H9 (cell line): Measurements from ENCODE around the gene HIPK3. TPM values are rescaled to one million over a fixed set of nuclear protein-coding genes. Genes with fewer than 3 reads are reported as not detected.

Experiments used
- DNase-seq: peaks from one replicate; pipeline ENCODE4 v3.0.0-alpha.2; 2017
- H2AFZ ChIP-seq: one replicate; pipeline ENCODE4 v1.6.1; 2013; ENCODE audit warnings: mild to moderate bottlenecking, low read length, control low read depth, moderate library complexity
- H2AK5ac ChIP-seq: 2 replicates; pipeline ENCODE4 v1.6.1; 2013; ENCODE audit warnings: low read length, control low read depth, mixed read lengths; ENCODE audit not compliant: insufficient read length
- H2BK120ac ChIP-seq: one replicate; pipeline ENCODE4 v1.6.1; 2013; ENCODE audit warnings: low read depth, mild to moderate bottlenecking, low read length, control low read depth, inconsistent platforms; ENCODE audit not compliant: poor library complexity, severe bottlenecking
- H2BK12ac ChIP-seq: 2 replicates; pipeline ENCODE4 v1.6.1; 2013; ENCODE audit warnings: low read length, control low read depth, mixed read lengths, low read depth; ENCODE audit not compliant: insufficient read length
- H2BK15ac ChIP-seq: 2 replicates; pipeline ENCODE4 v1.6.1; 2013; ENCODE audit warnings: low read depth, low read length, control low read depth
- H2BK20ac ChIP-seq: one replicate; pipeline ENCODE4 v1.6.1; 2013; ENCODE audit warnings: low read depth, mild to moderate bottlenecking, low read length, control low read depth, inconsistent platforms; ENCODE audit not compliant: poor library complexity, severe bottlenecking
- H2BK5ac ChIP-seq: 2 replicates; pipeline ENCODE4 v1.6.1; 2013; ENCODE audit warnings: low read length, control low read depth, mixed read lengths; ENCODE audit not compliant: insufficient read length
- H3K14ac ChIP-seq: 2 replicates; pipeline ENCODE4 v1.6.1; 2013; ENCODE audit warnings: low read length, control low read depth; ENCODE audit not compliant: insufficient read depth
- H3K18ac ChIP-seq: 2 replicates; pipeline ENCODE4 v1.6.1; 2013; ENCODE audit warnings: low read depth, mild to moderate bottlenecking, mixed read lengths, low read length, control low read depth; ENCODE audit not compliant: insufficient read length
- H3K23ac ChIP-seq: 2 replicates; pipeline ENCODE4 v1.6.1; 2013; ENCODE audit warnings: low read length, control low read depth, mixed read lengths, low read depth; ENCODE audit not compliant: insufficient read length
- H3K23me2 ChIP-seq: 2 replicates; pipeline ENCODE4 v1.6.1; 2013; ENCODE audit warnings: low read depth, mild to moderate bottlenecking, mixed read lengths, low read length, control low read depth; ENCODE audit not compliant: insufficient read length, poor library complexity, severe bottlenecking
- H3K27ac ChIP-seq: 2 replicates; pipeline ENCODE4 v1.5.1; 2013; ENCODE audit warnings: low read length, control low read depth, mixed read lengths, low read depth; ENCODE audit not compliant: insufficient read length
- H3K27me3 ChIP-seq: 2 replicates; pipeline ENCODE4 v1.6.1; 2013; ENCODE audit warnings: low read length, control low read depth, inconsistent platforms; ENCODE audit not compliant: insufficient read depth
- H3K4ac ChIP-seq: 2 replicates; pipeline ENCODE4 v1.6.1; 2013; ENCODE audit warnings: low read depth, mild to moderate bottlenecking, control low read depth, inconsistent platforms, low read length, moderate library complexity
- H3K4me1 ChIP-seq: 2 replicates; pipeline ENCODE4 v1.6.1; 2013; ENCODE audit warnings: low read length, control low read depth, inconsistent platforms; ENCODE audit not compliant: insufficient read depth
- H3K4me2 ChIP-seq: 2 replicates; pipeline ENCODE4 v1.6.1; 2013; ENCODE audit warnings: low read length, control low read depth, mixed read lengths; ENCODE audit not compliant: insufficient read length, insufficient read depth
- H3K56ac ChIP-seq: 2 replicates; pipeline ENCODE4 v1.6.1; 2013; ENCODE audit warnings: low read depth, mild to moderate bottlenecking, mixed read lengths, low read length, control low read depth; ENCODE audit not compliant: insufficient read length
- H3K79me1 ChIP-seq: 2 replicates; pipeline ENCODE4 v1.6.1; 2013; ENCODE audit warnings: low read depth, mild to moderate bottlenecking, moderate library complexity, low read length, control low read depth, inconsistent platforms; ENCODE audit not compliant: insufficient read depth, poor library complexity, severe bottlenecking
- H3K79me2 ChIP-seq: 2 replicates; pipeline ENCODE4 v1.6.1; 2013; ENCODE audit warnings: low read length, control low read depth, inconsistent platforms; ENCODE audit not compliant: insufficient read depth
- H3K9ac ChIP-seq: 2 replicates; pipeline ENCODE4 v1.6.1; 2013; ENCODE audit warnings: low read length, control low read depth, mixed read lengths; ENCODE audit not compliant: insufficient read length; ENCODE audit errors: extremely low read depth
- H3K9me3 ChIP-seq: one replicate; pipeline ENCODE4 v1.6.1; 2013; ENCODE audit warnings: low read depth, low read length, inconsistent platforms; ENCODE audit not compliant: control insufficient read depth
- H3T11ph ChIP-seq: one replicate; pipeline ENCODE4 v1.6.1; 2013; ENCODE audit warnings: mild to moderate bottlenecking, low read length, control low read depth, inconsistent platforms
- H4K20me1 ChIP-seq: one replicate; pipeline ENCODE4 v1.6.1; 2013; ENCODE audit not compliant: control insufficient read depth, insufficient read length, insufficient read depth
- H4K5ac ChIP-seq: 2 replicates; pipeline ENCODE4 v1.6.1; 2013; ENCODE audit warnings: low read depth, mild to moderate bottlenecking, mixed read lengths, low read length, control low read depth; ENCODE audit not compliant: insufficient read length
- H4K8ac ChIP-seq: replicated peaks from 2 replicates; pipeline ENCODE4 v1.6.1; 2013; ENCODE audit warnings: low read length, control low read depth, mixed read lengths, low read depth; ENCODE audit not compliant: insufficient read length
- H4K91ac ChIP-seq: 2 replicates; pipeline ENCODE4 v1.6.1; 2013; ENCODE audit warnings: low read depth, mild to moderate bottlenecking, moderate library complexity, mixed read lengths, low read length, control low read depth; ENCODE audit not compliant: insufficient read length
- H3K27ac Mint-ChIP-seq, 3 experiments: 2 replicates in 2 of 3; 3 replicates in 1 of 3; pipeline ENCODE4 v1.8.0; 2020 to 2021; ENCODE audit warnings: mixed read lengths in 3 of 3, mild to moderate bottlenecking in 1 of 3, moderate library complexity in 1 of 3
- H3K27me3 Mint-ChIP-seq: 2 replicates; pipeline ENCODE4 v1.8.0; 2021; ENCODE audit warnings: low read depth, mild to moderate bottlenecking, moderate library complexity, mixed read lengths
- H3K36me3 Mint-ChIP-seq, 3 experiments: 2 replicates in 2 of 3; 3 replicates in 1 of 3; pipeline ENCODE4 v1.8.0; 2020 to 2021; ENCODE audit warnings: low read depth in 3 of 3, mixed read lengths in 3 of 3; ENCODE audit not compliant: insufficient read depth in 1 of 3
- H3K4me1 Mint-ChIP-seq, 2 experiments: 2 replicates each; pipeline ENCODE4 v1.8.0; 2020; ENCODE audit warnings: mixed read lengths in 2 of 2
- H3K4me3 Mint-ChIP-seq, 2 experiments: 2 replicates in 1 of 2; 3 replicates in 1 of 2; pipeline ENCODE4 v1.8.0; 2020 to 2021; ENCODE audit warnings: mild to moderate bottlenecking in 2 of 2, mixed read lengths in 2 of 2, moderate library complexity in 1 of 2
- H3K9me3 Mint-ChIP-seq, 2 experiments: 2 replicates in 1 of 2; 3 replicates in 1 of 2; pipeline ENCODE4 v1.8.0; 2020; ENCODE audit warnings: mild to moderate bottlenecking in 2 of 2, mixed read lengths in 2 of 2, moderate library complexity in 1 of 2
- WGBS: extraction: QIAGEN DNeasy Blood & Tissue Kit; methylation state at CpG from one replicate; pipeline ENCODE4 v1.1.7; 2013; ENCODE audit warnings: missing lambda C conversion rate, low lambda C conversion rate, mixed read lengths; ENCODE audit not compliant: insufficient read length; ENCODE audit errors: extremely low coverage; 5-methylcytosine and 5-hydroxymethylcytosine counted together
- total RNA-seq: library from RNA; stranded (reverse); gene quantifications from 2 replicates; pipeline ENCODE4 v1.2.1, GENCODE V29; 2021
- TF ChIP-seq, protein P1 (sequence below): fragments of 200-600 bp; sonication (generic); conservative IDR thresholded peaks from 3 replicates; pipeline ENCODE4 v1.8.0; 2021; ENCODE audit warnings: antibody characterized with exemption, mild to moderate bottlenecking

The HIPK3 gene
- total RNA-seq, 1 experiment from 2014 or later: 23.4 TPM

DNA sequence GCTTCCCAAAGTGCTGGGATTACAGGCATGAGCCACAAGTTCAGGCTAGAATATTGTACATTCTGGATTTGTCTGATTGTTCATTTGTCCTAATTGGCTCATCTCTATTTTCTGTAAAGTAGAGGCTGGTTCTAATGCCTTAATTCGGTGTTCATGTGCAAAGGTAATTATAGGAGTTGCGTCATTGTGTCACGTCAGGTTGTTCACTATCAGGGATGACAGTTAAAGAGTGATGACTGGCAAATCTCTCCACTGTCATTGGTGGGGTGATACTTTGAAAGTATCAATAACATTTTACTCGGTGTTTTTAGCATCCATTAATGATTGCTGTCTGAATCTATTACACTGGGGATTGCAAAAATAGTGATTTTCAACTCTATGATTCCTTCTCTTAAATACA lies 103.5 kb downstream of the HIPK3 start:
- no peak overlapping the region for H2BK20ac ChIP-seq
- H3K18ac ChIP-seq: no peak overlapping the region
- no peak overlapping the region for H3K27ac ChIP-seq
- H3K4me2 ChIP-seq: no peak overlapping the region
- no peaks in the 10 kb centered on the region for H3K9me3 ChIP-seq
- no peak overlapping the region for H2BK5ac ChIP-seq
- no peaks in the 10 kb centered on the region for H3K79me2 ChIP-seq
- no peak overlapping the region for H2AFZ ChIP-seq
- no CpG with 5 or more reads among the region's 4 CpGs for WGBS
- H4K91ac ChIP-seq: no peak overlapping the region
- no peaks in the 10 kb centered on the region for H3K4me1 ChIP-seq
- H4K20me1 ChIP-seq: no peaks in the 10 kb centered on the region
- no peak overlapping the region for H3K14ac ChIP-seq
- H3K27me3 Mint-ChIP-seq: no peaks in the 10 kb centered on the region
- no peak overlapping the region for H2BK120ac ChIP-seq
- TF ChIP-seq, protein P1, sequence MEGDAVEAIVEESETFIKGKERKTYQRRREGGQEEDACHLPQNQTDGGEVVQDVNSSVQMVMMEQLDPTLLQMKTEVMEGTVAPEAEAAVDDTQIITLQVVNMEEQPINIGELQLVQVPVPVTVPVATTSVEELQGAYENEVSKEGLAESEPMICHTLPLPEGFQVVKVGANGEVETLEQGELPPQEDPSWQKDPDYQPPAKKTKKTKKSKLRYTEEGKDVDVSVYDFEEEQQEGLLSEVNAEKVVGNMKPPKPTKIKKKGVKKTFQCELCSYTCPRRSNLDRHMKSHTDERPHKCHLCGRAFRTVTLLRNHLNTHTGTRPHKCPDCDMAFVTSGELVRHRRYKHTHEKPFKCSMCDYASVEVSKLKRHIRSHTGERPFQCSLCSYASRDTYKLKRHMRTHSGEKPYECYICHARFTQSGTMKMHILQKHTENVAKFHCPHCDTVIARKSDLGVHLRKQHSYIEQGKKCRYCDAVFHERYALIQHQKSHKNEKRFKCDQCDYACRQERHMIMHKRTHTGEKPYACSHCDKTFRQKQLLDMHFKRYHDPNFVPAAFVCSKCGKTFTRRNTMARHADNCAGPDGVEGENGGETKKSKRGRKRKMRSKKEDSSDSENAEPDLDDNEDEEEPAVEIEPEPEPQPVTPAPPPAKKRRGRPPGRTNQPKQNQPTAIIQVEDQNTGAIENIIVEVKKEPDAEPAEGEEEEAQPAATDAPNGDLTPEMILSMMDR: no peak
- DNase-seq: no peak
- no peaks in the 10 kb centered on the region for H3K23me2 ChIP-seq
- no peak overlapping the region for H3K4me3 Mint-ChIP-seq
- H3K4ac ChIP-seq: no peak overlapping the region
- no peaks in the 10 kb centered on the region for H3K9me3 Mint-ChIP-seq
- no peaks in the 10 kb centered on the region for H3K4me1 Mint-ChIP-seq
- H3K27ac Mint-ChIP-seq: no peak overlapping the region
- H4K5ac ChIP-seq: no peak overlapping the region
- H2BK15ac ChIP-seq: no peak overlapping the region
- H2BK12ac ChIP-seq: no peak overlapping the region
- H3K27me3 ChIP-seq: no peaks in the 10 kb centered on the region
- H3K79me1 ChIP-seq: no peaks in the 10 kb centered on the region
- H3K36me3 Mint-ChIP-seq: no peaks in the 10 kb centered on the region
- H3K56ac ChIP-seq: no peak overlapping the region
- no peak overlapping the region for H2AK5ac ChIP-seq
- no peak overlapping the region for H3K23ac ChIP-seq
- H3T11ph ChIP-seq: no peak overlapping the region
- H3K9ac ChIP-seq: no peak overlapping the region
- H4K8ac ChIP-seq: no peak overlapping the region
